ENCODE measurements around the gene OR4D9.
"Not testable (repeated sequence)": the region's sequence is repeated elsewhere in the genome, so short reads cannot be mapped to it uniquely, and the experiment has no call there.

OR4D9 gene

DNA sequence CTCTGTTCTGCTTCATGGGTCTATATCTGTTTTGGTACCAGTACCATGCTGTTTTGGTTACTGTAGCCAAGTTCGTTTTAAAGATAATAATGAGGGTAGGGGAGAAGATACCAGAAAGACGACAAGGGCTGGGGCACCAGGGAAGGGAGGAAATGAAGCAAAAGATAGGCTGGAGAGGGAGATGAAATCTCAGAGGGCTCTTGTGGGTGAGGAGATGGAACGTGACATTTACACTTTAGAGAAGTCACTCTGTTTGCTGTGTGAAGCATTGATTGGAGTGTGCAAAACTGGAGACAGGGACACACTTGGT is 33.5 kb downstream of the OR4D9 start:
- H3K36me3 ChIP-seq (ENCODE audit: low read length), result no peaks in the 10 kb centered on the region
- H3K9me2 ChIP-seq (replicated peaks; ENCODE audit: insufficient read depth, low read length), result no peaks in the 10 kb centered on the region
- H2AFZ ChIP-seq (ENCODE audit: low read depth, low read length, severe bottlenecking), result no peak overlapping the region
- H3F3A ChIP-seq (ENCODE audit: insufficient read depth), result peaks cover 11% of the 10 kb centered on the region
- H3K27me3 ChIP-seq (ENCODE audit: low read length), result no peaks in the 10 kb centered on the region
- no peak for TF ChIP-seq CTCF (IDR thresholded peaks at IDR 0.05; ENCODE audit: insufficient read depth, low read length, poor library complexity, severe bottlenecking)
- no peak for TF ChIP-seq EZH2phosphoT487 (conservative IDR thresholded peaks at IDR 0.05; ENCODE audit: low read length)
- no peak overlapping the region for H3K27ac ChIP-seq (ENCODE audit: low read depth, low read length)
- H4K20me1 ChIP-seq (ENCODE audit: low read depth, low read length), result no peaks in the 10 kb centered on the region
- no peak overlapping the region for H3K9ac ChIP-seq (ENCODE audit: low read length)
- H3K4me3 ChIP-seq (ENCODE audit: insufficient read depth, low read length, poor library complexity, severe bottlenecking), result no peak overlapping the region
- no peaks in the 10 kb centered on the region for H3K79me2 ChIP-seq (ENCODE audit: insufficient read depth, low read length)
- no peaks in the 10 kb centered on the region for H3K9me3 ChIP-seq (ENCODE audit: insufficient read depth, low read length)
- H3K4me2 ChIP-seq (ENCODE audit: low read depth, low read length, poor library complexity, severe bottlenecking), result no peak overlapping the region

DNA sequence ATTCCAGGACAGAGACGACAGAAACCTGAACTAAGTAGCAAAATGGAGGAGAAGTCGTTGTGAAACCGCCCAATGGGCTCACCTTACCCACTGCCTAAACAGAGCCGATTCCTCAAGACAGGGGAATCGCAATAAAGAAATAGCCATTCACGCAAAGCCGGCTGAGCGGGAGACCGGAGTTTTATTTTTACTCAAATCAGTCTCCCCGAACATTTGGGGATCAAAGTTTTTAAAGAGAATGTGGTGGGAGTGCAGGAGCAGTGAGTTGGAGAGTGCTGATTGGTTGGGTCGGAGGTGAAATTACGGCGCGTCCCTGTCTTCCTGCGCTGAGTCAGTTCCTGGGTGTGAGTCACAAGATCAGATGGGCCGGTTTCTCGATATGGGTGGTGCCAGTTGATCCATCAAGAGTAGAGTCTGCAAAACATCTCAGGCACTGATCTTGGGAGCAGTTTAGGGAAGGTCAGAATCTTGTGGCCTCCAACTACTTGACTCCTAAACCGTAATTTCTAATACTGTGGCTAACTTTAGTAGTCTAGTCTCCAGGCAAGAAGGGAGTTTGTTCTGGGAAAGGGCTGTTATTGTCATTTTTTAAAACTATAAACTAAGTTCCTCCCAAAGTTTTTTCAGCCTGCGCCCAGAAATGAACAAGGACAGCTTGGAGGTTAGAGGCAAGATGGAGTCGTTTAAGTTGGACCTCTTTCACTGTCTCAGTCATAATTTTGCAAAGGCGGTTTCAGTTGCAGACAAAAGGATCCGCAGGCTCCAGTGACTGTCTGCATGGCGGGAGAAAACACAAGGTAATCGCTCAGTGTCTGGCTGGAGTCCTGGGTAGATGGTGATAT is 34.1 kb downstream of the OR4D9 start:
- Histone ChIP-seq H3K9me3 (ENCODE audit: insufficient read depth, low read length) (no peaks in the 10 kb centered on the region), H3K79me2 (ENCODE audit: insufficient read depth, low read length) (no peaks in the 10 kb centered on the region), H3F3A (ENCODE audit: insufficient read depth) (peaks cover 11% of the 10 kb centered on the region), H3K27me3 (ENCODE audit: low read length) (no peaks in the 10 kb centered on the region), H2AFZ (ENCODE audit: low read depth, low read length, severe bottlenecking) (no peak overlapping the region), H3K36me3 (ENCODE audit: low read length) (no peaks in the 10 kb centered on the region), H3K9me2 (replicated peaks; ENCODE audit: insufficient read depth, low read length) (no peaks in the 10 kb centered on the region), H4K20me1 (ENCODE audit: low read depth, low read length) (no peaks in the 10 kb centered on the region), H3K4me2 (ENCODE audit: low read depth, low read length, poor library complexity, severe bottlenecking) (no peak overlapping the region), H3K9ac (ENCODE audit: low read length) (no peak overlapping the region), H3K27ac (ENCODE audit: low read depth, low read length) (no peak overlapping the region), H3K4me3 (ENCODE audit: insufficient read depth, low read length, poor library complexity, severe bottlenecking) (no peak overlapping the region)
- TF ChIP-seq EZH2phosphoT487 (conservative IDR thresholded peaks at IDR 0.05; ENCODE audit: low read length), result no peak
- no peak for TF ChIP-seq CTCF (IDR thresholded peaks at IDR 0.05; ENCODE audit: insufficient read depth, low read length, poor library complexity, severe bottlenecking)

DNA sequence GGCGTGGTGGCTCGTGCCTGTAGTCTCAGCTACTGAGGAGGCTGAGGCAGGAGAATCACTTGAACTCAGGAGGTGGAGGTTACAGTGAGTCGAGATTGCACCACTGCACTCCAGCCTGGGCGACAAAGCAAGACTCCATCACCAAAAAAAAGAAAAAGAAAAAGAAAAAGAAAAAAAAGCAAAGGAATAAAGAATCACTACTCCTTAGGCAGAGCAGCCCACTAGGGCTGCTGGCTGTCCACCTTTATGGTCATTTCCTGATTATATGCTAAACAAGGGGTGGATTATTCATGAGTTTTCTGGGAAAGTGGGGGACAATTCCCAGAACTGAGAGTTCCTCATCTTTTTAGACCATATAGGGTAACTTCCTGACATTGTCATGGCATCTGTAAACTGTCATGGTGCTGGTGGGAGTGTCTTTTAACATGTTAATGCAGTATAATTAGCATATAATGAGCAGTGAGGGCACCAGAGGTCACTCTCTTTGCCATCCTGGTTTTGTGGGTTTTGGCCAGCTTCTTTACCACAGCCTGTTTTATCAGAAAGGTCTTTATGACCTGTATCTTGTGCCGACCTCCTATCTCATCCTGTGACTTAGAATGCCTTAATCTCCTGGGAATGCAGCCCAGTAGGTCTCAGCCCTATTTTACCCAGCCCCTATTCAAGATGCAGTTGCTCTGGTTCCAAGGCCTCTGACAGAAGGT is 36.4 kb downstream of the OR4D9 start:
- not testable (repeated sequence) for H3K27me3 ChIP-seq (ENCODE audit: low read length); H4K20me1 ChIP-seq (ENCODE audit: low read depth, low read length); H2AFZ ChIP-seq (ENCODE audit: low read depth, low read length, severe bottlenecking); H3K27ac ChIP-seq (ENCODE audit: low read depth, low read length); H3K4me3 ChIP-seq (ENCODE audit: insufficient read depth, low read length, poor library complexity, severe bottlenecking); H3K9me3 ChIP-seq (ENCODE audit: insufficient read depth, low read length); H3K79me2 ChIP-seq (ENCODE audit: insufficient read depth, low read length); H3K4me2 ChIP-seq (ENCODE audit: low read depth, low read length, poor library complexity, severe bottlenecking); H3K9me2 ChIP-seq (replicated peaks; ENCODE audit: insufficient read depth, low read length); H3K36me3 ChIP-seq (ENCODE audit: low read length); H3K9ac ChIP-seq (ENCODE audit: low read length)
- H3F3A ChIP-seq (ENCODE audit: insufficient read depth), result peaks cover 27% of the 10 kb centered on the region

GRCh38 chr11:59548309-59548656 is 36.9 kb downstream of the OR4D9 start:
- Histone ChIP-seq H3K4me2 (ENCODE audit: low read depth, low read length, poor library complexity, severe bottlenecking) (no peak overlapping the region), H3K9me2 (replicated peaks; ENCODE audit: insufficient read depth, low read length) (no peaks in the 10 kb centered on the region), H3K36me3 (ENCODE audit: low read length) (no peaks in the 10 kb centered on the region), H3F3A (ENCODE audit: insufficient read depth) (peaks cover 30% of the 10 kb centered on the region), H3K9me3 (ENCODE audit: insufficient read depth, low read length) (no peaks in the 10 kb centered on the region), H3K79me2 (ENCODE audit: insufficient read depth, low read length) (no peaks in the 10 kb centered on the region), H3K4me3 (ENCODE audit: insufficient read depth, low read length, poor library complexity, severe bottlenecking) (no peak overlapping the region), H3K27me3 (ENCODE audit: low read length) (no peaks in the 10 kb centered on the region), H2AFZ (ENCODE audit: low read depth, low read length, severe bottlenecking) (no peak overlapping the region), H3K27ac (ENCODE audit: low read depth, low read length) (no peak overlapping the region), H3K9ac (ENCODE audit: low read length) (no peak overlapping the region), H4K20me1 (ENCODE audit: low read depth, low read length) (no peaks in the 10 kb centered on the region)
- TF ChIP-seq EZH2phosphoT487 (conservative IDR thresholded peaks at IDR 0.05; ENCODE audit: low read length) (no peak), CTCF (IDR thresholded peaks at IDR 0.05; ENCODE audit: insufficient read depth, low read length, poor library complexity, severe bottlenecking) (no peak)
